PFSK-1 (cell line): ENCODE results near the gene ADNP2.

Experiments used
- FOXP2 ChIP-seq: optimal IDR thresholded peaks from 2 replicates; pipeline ENCODE3; 2011; ENCODE audit warnings: borderline replicate concordance, control low read depth, inconsistent platforms; ENCODE audit not compliant: insufficient read depth; ENCODE audit errors: extremely low read length, extremely low read depth
- POLR2AphosphoS5 ChIP-seq: IDR thresholded peaks from 2 replicates; pipeline ENCODE4 v1.6.1; 2012; ENCODE audit warnings: low read depth, mild to moderate bottlenecking, control low read depth, low read length, moderate library complexity
- SIN3A ChIP-seq: IDR thresholded peaks from 2 replicates; pipeline ENCODE4 v1.6.1; 2012; ENCODE audit warnings: mild to moderate bottlenecking, low read length, moderate library complexity, borderline replicate concordance; ENCODE audit not compliant: insufficient read depth
- TAF1 ChIP-seq: IDR thresholded peaks from 2 replicates; pipeline ENCODE4 v1.6.1; 2012; ENCODE audit warnings: low read length, control low read depth, borderline replicate concordance; ENCODE audit not compliant: insufficient read depth
- TF ChIP-seq, protein P1 (sequence below), 2 experiments: IDR thresholded peaks; 2 replicates each; pipeline versions ENCODE4 v1.6.1 to v1.8.0; 2011 to 2012; ENCODE audit warnings: low read depth in 2 of 2, low read length in 2 of 2, control low read depth in 1 of 2, inconsistent platforms in 1 of 2, mild to moderate bottlenecking in 1 of 2, moderate library complexity in 1 of 2; ENCODE audit not compliant: insufficient read depth in 1 of 2

ADNP2 gene

DNA sequence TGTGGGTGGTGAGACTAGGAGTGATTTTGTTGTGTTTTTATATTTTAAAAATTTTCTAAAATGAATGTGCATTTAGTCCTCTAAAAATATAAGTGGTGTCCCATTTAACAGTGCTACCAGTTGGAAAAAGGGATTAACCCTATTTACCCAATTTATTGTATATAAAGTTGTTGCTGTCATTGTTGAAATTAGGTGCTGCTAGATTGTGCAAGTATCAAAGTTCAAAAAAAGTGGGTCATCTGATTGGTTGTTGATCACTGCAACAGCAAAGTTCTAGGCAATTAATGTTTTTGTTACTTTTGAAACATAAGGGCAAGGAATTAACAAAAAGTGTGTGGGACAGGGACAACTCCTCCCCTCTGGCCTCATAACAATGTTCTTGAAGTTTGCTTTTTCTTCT, 40.6 kb downstream of the ADNP2 start:
- TF ChIP-seq TAF1, result no peak
- no peak for TF ChIP-seq SIN3A
- TF ChIP-seq POLR2AphosphoS5, result no peak
- TF ChIP-seq FOXP2, result no peak
- TF ChIP-seq, protein P1, sequence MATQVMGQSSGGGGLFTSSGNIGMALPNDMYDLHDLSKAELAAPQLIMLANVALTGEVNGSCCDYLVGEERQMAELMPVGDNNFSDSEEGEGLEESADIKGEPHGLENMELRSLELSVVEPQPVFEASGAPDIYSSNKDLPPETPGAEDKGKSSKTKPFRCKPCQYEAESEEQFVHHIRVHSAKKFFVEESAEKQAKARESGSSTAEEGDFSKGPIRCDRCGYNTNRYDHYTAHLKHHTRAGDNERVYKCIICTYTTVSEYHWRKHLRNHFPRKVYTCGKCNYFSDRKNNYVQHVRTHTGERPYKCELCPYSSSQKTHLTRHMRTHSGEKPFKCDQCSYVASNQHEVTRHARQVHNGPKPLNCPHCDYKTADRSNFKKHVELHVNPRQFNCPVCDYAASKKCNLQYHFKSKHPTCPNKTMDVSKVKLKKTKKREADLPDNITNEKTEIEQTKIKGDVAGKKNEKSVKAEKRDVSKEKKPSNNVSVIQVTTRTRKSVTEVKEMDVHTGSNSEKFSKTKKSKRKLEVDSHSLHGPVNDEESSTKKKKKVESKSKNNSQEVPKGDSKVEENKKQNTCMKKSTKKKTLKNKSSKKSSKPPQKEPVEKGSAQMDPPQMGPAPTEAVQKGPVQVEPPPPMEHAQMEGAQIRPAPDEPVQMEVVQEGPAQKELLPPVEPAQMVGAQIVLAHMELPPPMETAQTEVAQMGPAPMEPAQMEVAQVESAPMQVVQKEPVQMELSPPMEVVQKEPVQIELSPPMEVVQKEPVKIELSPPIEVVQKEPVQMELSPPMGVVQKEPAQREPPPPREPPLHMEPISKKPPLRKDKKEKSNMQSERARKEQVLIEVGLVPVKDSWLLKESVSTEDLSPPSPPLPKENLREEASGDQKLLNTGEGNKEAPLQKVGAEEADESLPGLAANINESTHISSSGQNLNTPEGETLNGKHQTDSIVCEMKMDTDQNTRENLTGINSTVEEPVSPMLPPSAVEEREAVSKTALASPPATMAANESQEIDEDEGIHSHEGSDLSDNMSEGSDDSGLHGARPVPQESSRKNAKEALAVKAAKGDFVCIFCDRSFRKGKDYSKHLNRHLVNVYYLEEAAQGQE (IDR thresholded peaks at IDR 0.05; ENCODE audit: insufficient read depth in 1 of 2, low read depth in 2 of 2, low read length in 2 of 2), result no peak

DNA sequence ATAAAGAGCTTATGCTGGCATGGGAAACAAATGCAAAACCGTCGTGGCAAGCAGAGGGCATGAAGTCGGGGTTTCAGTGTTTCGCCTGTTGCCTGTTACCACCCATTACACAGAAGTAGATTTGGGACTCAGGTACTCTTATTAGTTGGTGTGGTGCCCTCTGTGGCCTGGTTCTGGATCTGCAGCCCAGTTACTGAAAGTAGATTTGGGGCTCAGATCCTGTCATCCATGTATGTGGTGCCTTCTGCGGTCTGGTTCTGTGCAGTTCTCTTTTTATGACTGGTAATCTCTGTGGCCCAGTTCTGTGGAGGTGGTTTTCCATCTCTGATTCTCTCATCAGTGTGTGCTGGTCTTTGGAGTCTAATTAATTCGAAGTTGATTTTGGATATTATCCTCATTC, 45.2 kb downstream of the ADNP2 start:
- TF ChIP-seq SIN3A, result no peak

DNA sequence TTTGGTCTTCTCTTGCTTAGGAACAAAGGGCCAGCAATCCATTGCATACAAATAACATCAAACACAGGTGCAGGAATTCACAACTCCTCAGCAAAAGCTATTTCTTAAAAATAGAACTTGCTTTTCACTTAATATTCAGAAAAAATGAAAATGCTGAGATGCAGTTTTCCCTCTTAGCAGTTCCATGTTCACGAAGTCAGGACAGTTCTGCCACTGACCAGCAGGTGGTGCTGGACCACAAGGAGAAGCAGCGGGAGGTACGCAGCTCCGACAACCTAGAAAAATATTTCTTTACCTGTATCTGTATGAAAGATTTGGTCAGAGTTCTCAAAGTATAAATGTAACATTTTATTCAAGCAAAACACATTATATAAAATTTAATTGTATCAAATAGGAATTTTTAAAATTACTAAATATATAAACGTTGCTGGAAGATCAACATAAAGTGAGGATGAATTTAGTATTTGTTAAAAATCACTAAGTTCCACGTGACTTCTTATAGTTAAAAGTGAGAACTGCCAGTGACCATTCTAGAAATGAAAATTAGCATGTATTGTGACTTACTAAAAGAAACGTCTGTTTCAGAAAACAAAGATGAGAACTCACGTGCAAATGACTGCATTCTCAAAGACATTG, 48.8 kb downstream of the ADNP2 start:
- TF ChIP-seq TAF1, result no peak
- TF ChIP-seq FOXP2, result no peak
- no peak for TF ChIP-seq SIN3A

DNA sequence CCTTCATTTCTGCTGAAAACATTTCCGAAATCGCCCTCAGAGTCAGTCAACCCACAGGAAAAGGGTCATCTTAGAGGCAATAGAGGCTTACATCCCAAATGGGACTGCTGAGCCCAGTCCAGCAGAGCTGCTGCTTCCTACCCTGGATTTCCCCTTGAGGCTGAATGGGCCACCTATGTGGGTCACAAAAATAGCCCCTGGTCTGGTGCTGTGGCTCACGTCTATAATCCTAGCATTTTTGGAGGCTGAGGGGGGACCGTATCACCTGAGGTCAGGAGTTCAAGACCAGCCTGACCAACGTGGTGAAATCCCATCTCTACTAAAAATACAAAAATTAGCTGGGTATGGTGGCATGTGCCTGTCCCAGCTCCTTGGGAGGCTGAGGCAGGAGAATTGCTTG, 49.3 kb downstream of the ADNP2 start:
- no peak for TF ChIP-seq TAF1
- no peak for TF ChIP-seq FOXP2
- no peak for TF ChIP-seq SIN3A
- TF ChIP-seq, protein P1 (IDR thresholded peaks at IDR 0.05; ENCODE audit: insufficient read depth in 1 of 2, low read depth in 2 of 2, low read length in 2 of 2), result no peak
- TF ChIP-seq POLR2AphosphoS5, result no peak

DNA sequence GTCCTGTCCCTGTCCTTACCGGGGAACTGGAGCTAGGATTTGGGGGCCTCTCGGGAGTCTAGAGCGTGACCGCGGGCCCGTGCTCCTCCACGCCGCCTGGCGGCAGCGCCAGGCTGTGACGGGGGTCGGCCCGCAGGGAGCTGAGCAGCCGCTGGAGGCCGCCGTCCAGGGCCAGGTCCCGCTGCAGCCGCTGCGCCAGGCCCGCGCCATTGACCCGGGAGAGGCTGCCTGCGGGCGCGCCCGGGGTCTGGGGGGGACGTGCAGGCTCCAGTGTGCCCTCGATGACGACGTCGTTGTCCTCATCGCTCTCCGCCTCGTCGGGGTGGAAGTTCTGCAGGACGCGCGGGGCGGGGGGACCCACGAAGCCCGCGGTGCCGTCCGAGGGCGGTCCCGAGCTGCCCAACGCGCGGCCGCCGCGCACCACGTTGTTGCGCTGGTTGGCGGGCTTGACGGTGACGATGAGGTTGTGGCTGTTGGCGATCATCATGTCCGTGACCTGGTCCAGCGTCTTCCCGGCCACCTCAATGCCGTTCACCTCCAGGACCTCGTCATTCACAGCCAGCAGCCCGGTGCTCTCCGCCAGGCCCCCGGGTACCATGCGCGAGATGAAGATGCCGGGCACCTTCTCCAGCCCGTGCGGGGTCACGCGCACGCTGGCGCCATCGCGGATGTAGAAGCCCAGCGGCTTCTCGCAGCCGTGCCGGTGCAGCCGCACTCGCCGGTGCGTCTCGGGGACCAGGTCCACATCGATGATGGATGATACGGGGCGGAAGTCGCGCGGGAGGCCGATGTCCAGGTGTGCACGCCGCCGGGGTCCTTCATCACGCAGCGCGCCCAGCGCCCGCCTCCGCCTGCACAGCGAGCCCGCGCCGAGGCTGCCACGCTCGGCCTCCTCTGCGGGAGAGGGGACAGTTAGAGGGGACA, 50.9 kb downstream of the ADNP2 start:
- no peak for TF ChIP-seq FOXP2
- TF ChIP-seq, protein P1 (IDR thresholded peaks at IDR 0.05; ENCODE audit: insufficient read depth in 1 of 2, low read depth in 2 of 2, low read length in 2 of 2), result no peak
- no peak for TF ChIP-seq TAF1

DNA sequence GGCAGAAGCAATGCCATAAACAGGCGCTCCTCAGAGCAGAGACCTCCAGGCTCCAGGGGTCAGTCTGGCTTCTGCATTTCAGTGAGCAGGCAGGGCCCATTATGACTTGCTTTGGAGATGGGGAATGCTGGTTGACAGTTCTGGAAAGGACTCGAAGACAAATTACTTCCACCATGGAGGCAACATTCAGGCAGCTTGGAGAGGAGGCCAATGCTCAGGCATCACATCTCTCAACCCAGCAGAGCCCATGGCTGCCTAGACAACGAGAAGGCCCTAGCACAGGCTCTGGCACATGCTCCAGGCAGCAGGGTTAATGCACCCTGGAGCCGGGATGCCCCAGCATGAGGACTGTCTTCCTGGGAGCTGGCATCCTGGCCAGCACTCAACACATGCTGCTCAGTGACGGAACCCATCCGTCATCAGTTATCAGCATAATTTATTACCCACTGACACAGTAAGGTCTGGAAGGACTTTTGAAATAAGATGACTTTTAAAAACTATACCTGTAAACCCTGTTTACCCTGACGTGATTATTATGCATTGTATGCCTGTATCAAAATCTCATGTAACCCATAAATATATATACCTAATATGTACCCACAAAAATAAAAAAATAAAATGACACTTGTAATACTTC, 52.8 kb downstream of the ADNP2 start:
- TF ChIP-seq FOXP2, result no peak
- TF ChIP-seq POLR2AphosphoS5, result no peak
- TF ChIP-seq, protein P1 (IDR thresholded peaks at IDR 0.05; ENCODE audit: insufficient read depth in 1 of 2, low read depth in 2 of 2, low read length in 2 of 2), result no peak
- no peak for TF ChIP-seq TAF1
- no peak for TF ChIP-seq SIN3A
